ENCODE results near the gene PPM1D. TPM values are rescaled to one million over a fixed set of nuclear protein-coding genes. Genes with fewer than 3 reads are reported as not detected.
"Not testable (repeated sequence)": the region's sequence is repeated elsewhere in the genome, so short reads cannot be mapped to it uniquely, and the experiment has no call there.

Gene PPM1D
- total RNA-seq, 1 donor from 2014 or later: 10.0 TPM

GRCh38 chr17:60668741-60669140, 68.7 kb downstream of the PPM1D start:
- not testable (repeated sequence) for DNase-seq (ENCODE audit: low spot score)

- no peak for DNase-seq (ENCODE audit: low spot score)
These were observed 71.5 kb downstream of the PPM1D start for GRCh38 chr17:60671482-60671881.

DNA sequence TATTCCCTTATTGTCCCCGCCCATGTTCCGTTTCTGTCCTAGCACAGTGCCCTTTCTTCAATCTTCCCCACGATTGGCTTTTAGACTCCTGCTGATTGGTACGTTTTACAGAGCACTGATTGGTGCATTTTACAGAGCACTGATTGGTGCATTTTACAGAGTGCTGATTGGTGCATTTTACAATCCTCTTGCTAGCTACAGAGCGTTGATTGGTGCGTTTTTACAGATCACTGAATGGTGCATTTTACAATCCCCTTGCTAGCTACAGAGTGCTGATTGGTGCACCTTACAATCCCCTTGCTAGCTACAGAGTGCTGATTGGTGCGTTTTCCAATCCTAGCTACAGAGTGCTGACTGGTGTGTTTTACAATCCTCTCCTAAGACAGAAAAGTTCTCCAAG, 74.6 kb downstream of the PPM1D start:
- not testable (repeated sequence) for DNase-seq (ENCODE audit: low spot score)

DNA sequence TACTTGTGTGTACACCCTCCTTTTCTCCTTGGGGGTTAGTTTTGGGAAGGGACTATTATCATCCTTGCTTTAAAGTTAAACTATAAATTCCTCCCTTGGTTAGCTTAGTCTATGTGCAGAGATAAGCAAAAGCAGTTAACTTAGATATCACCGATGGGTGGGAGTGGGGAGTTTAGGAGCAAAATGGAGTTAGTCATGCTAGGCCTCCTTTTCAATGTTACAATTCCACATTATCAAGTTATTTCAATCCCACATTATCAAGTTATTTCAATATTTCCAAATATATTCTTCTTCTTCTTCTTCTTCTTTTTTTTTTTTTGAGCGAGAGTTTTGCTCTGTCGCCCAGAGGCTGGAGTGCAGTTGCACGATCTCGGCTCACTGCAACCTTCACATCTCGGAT, 76.0 kb downstream of the PPM1D start:
- no peak for DNase-seq (ENCODE audit: low spot score)

DNA sequence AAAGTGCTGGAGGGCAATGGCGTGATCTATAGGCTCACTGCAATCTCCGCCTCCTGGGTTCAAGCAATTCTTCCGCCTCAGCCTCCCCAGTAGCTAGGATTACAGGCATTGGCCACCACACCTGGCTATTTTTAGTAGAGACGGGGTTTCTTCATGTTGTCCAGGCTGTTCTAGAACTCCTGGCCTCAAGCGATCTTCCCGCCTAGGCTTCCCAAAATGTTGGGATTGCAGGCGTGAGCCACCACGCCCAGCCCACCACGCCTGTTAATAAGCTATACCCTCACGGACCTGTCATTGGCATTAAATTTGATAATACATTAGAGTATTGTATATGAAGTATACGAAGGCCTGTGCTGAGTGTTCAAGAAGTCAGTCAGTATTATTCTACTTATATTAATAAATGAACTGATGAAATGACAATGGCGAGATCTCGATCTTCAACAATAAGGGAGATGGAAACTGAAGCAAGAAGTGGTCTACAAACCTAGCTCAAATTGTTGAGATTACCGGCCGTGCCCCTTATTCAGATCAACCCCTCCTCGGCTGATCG, 76.8 kb downstream of the PPM1D start:
- DNase-seq (ENCODE audit: low spot score): no peak

DNA sequence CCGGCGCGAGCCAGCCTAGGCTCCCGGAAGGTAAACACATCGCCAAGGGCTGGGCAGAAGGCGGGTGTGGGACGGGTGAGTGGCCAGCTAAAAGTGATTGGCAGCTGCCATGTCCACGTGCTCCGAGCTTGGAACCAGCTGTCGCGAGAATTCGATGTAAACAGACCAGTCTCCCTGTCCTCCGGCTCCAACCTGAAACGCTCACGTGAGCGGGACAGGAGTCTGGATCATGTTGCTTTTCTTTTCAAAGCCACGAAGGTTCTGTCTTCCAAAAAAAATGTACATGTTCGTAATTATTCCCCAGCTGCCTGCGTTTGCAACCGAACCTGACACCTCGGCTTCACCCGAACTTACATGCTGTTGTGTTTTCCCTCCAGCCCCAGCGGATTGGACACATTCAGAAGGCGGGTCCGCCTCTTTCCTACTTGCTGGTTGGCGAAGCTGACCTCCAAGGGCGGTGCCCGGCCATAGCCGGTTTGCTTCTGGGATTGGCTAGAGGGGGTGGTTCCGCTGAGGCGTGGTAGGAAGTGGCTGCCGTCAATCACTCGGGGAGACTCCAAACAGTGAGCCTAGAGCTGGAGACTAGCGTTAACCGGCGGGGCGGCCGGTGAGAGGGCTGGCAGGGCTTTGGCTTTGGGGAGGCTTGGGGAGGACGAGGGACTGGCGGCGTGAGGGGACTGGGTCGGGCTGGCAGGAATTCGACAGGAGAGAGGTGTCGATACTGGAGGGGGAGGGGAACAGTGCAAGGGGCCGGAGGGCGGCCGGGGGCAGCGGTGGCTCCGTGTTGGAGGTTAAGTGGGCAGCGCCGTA, 77.5 kb downstream of the PPM1D start, which contains the start of gene BCAS3:
BCAS3 (plus strand) TSS at position 544 of the 810 bp plus-strand sequence.
- DNase-seq (ENCODE audit: low spot score): peak; percentile 98

DNA sequence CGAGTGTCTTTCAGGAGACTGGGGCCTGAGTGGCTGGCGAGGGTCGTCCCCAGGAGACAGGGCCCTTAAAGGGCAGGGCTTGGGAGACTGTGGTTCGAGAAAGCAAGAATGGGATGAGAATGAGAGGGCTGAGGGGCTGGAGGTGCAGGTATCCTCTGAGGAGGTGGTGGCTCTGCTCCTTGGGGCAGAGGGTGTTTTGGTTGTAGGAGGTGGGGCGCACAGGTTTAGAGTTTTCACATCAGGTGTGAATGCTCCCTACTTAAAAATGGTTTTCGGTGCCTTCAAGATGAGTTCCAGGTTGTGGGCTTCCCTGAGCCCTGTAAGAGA, 78.1 kb downstream of the PPM1D start:
- DNase-seq (ENCODE audit: low spot score): no peak

- no peak for DNase-seq (ENCODE audit: low spot score)
These were observed 79.3 kb downstream of the PPM1D start for GRCh38 chr17:60679287-60679686.

DNA sequence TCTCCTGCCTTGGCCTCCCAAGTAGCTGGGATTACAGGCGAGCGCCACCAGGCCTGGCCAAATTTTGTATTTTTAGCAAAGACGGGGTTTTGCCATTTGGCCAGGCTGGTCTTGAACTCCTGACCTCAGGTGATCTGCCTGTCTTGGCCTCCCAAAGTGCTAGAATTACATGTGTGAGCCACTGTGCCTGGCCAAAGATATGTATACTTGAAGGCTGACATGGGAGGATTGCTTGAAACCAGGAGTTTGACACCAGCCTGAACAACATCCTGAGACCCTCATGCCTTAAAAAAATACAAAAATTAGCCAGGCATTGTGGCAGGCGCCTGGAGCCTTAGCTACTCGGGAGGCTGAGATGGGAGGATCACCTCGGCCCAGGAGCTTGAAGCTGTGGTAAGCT, 80.8 kb downstream of the PPM1D start:
- DNase-seq (ENCODE audit: low spot score): no peak

DNA sequence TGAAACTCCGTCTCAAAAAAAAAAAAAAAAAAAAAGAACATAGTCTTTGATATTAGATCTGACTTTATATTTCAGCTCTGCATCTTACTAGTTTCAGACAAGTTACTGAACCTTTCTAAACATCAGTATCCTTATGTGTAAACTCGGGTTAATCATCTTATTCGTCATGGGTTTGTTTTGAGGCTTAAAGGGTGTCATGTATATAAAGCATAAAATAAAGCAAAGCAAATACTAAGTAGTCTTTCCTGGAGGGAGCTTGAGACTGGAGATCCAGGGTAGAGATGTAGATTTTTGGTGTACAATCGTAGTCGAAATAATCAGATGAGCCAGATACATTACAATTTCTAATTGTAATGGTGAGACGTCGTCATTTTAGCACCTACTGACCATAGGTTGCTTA, 85.4 kb downstream of the PPM1D start:
- DNase-seq (ENCODE audit: low spot score): no peak

- no peak for DNase-seq (ENCODE audit: low spot score)
These were observed 96.0 kb downstream of the PPM1D start for GRCh38 chr17:60695960-60696359.

- DNase-seq (ENCODE audit: low spot score): no peak
These were observed 99.1 kb downstream of the PPM1D start for GRCh38 chr17:60699090-60699489.

DNA sequence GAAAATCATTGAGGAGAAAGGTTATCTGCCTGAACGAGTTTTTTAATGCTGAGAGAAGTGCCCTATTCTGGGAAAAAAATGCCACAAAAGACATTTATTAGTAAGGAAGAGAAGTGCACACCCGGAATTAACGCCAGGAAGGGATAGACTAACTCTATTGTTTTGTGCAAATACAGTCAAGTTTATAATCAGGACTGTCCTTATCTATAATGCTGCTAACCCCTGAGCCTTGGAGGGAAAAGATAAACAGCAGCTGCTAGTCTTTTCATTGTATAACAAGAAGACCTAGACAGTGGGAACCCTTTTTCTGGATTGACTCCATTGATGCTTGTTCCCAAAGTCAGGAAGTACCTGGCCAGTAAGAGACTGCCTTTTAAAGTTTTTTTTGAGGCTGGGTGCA, 104.2 kb downstream of the PPM1D start:
- no peak for DNase-seq (ENCODE audit: low spot score)

DNA sequence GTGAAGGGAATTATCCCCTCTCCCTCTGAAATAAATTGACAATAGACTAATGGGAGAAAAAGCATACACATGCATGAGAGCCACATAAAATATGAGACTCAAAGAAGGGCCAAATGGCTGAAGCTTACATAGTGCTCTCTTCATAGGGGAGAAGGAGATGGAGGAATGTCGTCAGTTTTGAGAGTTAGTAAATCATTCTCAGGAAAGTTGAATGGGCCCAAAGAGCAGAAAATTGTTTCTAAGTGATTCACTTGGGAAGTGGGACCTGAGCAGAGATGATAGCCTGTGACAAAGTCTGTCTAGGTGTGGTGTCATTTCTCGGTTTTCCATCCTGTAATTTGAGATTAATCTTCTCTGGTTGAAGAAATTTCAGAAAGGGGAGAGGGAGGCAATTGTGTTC, 112.7 kb downstream of the PPM1D start:
- no peak for DNase-seq (ENCODE audit: low spot score)

DNA sequence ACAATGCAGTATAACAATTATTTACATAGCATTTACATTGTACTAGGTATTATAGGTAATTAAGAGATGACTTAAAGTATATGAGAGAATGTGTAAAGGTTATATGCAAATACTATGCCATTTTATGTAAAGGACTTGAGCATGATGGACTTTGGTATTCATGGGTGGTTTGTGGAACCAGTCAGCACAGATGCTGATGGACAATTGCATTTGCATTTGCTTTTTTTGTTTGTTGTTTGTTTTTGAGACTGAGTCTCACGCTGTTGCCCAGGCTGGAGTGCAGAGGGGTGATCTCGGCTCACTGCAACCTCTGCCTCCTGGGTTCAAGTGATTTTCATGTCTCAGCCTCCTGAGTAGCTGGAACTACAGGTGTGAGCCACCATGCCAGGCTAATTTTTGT, 113.6 kb downstream of the PPM1D start:
- DNase-seq (ENCODE audit: low spot score): no peak

Other genes starting within 250 kb of the PPM1D start
- gene USP32, start 208.1 kb upstream of the PPM1D start, total RNA-seq: 38.8 TPM
- not detected for gene CHCT1, start 177.7 kb upstream of the PPM1D start, total RNA-seq
- 52.3 TPM for gene APPBP2, start 74.0 kb upstream of the PPM1D start, total RNA-seq
- gene BCAS3, start 77.7 kb downstream of the PPM1D start, total RNA-seq: 57.9 TPM

Data from ureter (tissue), 1 donor.